HG03342 (cell line): ENCODE measurements around the gene TRIM40.
"Not testable (repeated sequence)": the region's sequence is repeated elsewhere in the genome, so short reads cannot be mapped to it uniquely, and the experiment has no call there.

Experiments used
- ATAC-seq: cut with Tn5 transposase; IDR thresholded peaks from one replicate; pipeline ENCODE4 v1.9.1; 2021; ENCODE audit warnings: mild to moderate bottlenecking, moderate library complexity; ENCODE audit not compliant: unreplicated experiment

TRIM40 gene

GRCh38 chr6:30162265-30163089, 26.5 kb downstream of the TRIM40 start:
- no peak for ATAC-seq

- ATAC-seq, result no peak
Measured at GRCh38 chr6:30163090-30163917, 27.4 kb downstream of the TRIM40 start, which contains the start of gene TRIM15. Gene TRIM15, plus strand, starts transcription at chr6:30163546. Its CDS starts 139 bp downstream, at chr6:30163685.

- ATAC-seq, result no peak
Measured at GRCh38 chr6:30163918-30164654, 28.1 kb downstream of the TRIM40 start.

- ATAC-seq, result no peak
Measured at GRCh38 chr6:30164714-30165113, 28.8 kb downstream of the TRIM40 start.

GRCh38 chr6:30165238-30165637, 29.3 kb downstream of the TRIM40 start:
- not testable (repeated sequence) for ATAC-seq

GRCh38 chr6:30167101-30167500, 31.2 kb downstream of the TRIM40 start:
- ATAC-seq, result no peak

DNA sequence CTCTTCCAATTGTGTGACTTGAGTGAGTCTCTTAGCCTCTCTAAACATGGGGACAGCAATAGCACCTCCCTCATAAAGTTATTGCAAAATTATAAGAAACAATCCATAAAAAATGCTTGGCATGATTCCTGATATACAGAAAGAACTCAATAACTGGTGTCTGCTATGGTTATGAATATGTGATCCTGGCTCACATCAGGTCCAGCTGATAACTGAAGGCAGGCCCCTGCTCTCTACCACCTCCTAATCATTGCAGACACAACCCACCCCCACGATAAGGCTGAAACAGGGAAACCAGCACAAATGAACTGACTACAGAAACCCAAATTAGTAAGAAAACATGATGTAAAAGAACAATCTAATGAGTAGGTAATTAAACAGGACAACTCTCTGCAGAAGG, 32.8 kb downstream of the TRIM40 start:
- ATAC-seq, result no peak

DNA sequence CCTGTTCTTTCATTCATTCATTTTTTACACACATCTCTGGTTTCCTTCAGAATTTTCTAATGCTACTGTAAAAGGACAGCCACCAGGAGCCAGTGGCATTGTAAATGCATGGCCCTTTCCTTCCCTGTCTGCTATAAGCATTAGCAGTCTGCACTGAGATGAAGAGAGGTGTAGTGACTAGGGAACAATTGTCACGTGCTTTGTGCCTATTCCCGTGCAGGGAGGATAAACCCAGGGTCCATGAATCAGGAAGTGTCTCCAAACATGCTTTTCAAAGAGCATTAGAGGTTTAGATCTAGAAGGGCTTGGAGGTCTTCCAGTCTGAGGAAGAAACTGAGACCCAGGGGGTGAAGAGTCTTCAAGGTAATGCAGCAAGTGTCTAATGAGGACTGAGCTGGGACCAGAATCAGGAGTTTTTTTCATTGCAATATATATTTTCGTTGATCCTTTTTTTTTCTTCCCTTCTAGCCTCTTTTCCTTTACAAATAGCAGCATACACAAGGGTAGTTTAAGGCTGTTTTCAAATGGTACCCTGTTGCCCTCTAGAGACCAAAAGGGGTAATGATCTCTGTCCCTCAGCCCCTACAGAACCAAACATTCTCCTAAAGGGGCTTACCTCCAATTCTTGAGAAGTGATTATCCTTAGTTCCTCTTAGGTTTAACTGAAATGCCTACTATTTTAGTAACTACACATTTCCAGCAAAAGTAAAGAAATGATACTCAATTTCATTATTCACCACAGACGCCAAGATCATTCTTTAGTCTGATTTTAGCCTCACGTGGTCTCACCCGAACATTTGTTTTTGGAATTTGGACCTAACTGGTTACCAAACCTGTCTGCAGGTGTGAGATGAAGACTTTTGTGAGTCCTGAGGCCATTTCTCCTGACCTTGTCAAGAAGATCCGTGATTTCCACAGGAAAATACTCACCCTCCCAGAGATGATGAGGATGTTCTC, 34.0 kb downstream of the TRIM40 start:
- ATAC-seq, result no peak

GRCh38 chr6:30171677-30172471, 35.9 kb downstream of the TRIM40 start:
- ATAC-seq, result no peak

DNA sequence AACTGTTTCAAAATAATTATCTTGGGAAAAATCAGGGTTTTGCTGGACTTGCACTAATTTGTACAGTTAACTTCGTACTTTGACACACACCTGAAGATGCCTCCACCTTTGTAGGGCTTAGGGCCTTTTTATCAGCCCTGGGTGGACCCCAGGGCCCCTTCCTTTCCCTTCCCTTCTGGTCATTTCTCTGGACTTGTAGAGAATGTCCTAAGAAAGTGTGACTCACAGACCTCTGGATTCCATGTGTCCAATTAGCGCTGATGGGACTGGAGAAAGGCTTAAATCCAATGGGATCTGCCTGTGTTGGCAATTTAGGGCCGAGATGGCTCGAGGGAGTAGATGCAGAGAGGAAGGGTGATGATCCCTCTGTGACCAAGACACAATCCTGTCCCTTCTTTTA, 36.7 kb downstream of the TRIM40 start:
- no peak for ATAC-seq

DNA sequence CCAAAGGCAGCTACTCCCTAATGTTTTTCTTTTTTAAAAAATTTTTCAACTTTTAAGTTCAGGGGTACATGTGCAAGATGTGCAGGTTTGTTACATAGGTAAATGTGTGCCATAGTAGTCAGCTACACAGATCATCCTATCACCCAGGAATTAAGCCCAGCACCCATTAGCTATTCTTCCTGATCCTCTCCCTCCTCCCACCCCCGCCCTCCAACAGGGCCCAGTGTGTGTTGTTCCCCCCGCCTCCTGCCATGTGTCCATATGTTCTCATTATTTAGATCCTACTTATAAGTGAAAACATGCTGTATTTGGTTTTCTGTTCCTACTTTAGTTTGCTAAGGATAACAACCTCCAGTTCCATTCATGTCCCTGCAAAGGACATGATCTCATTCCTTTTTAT, 39.8 kb downstream of the TRIM40 start:
- no peak for ATAC-seq

DNA sequence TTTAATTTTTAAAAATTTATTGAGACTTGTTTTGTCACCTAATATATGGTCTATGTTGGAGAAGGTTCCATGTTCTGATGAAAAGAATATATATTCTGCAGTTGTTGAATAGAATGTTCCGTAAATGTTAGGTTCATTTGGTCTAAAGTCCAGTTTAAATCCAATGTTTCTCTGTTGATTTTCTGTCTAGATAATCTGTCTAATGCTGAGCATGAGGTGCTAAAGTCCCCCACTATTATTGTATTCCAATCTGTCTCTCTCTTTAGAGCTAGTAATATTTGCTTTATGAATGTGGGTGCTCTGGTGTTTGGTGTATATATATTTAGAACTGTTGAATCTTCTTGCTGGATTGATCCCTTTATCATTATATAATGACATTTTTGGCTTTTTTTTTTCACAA, 42.9 kb downstream of the TRIM40 start:
- no peak for ATAC-seq

GRCh38 chr6:30180145-30180544, 44.2 kb downstream of the TRIM40 start:
- no peak for ATAC-seq

GRCh38 chr6:30184417-30185031, 48.6 kb downstream of the TRIM40 start:
- no peak for ATAC-seq

DNA sequence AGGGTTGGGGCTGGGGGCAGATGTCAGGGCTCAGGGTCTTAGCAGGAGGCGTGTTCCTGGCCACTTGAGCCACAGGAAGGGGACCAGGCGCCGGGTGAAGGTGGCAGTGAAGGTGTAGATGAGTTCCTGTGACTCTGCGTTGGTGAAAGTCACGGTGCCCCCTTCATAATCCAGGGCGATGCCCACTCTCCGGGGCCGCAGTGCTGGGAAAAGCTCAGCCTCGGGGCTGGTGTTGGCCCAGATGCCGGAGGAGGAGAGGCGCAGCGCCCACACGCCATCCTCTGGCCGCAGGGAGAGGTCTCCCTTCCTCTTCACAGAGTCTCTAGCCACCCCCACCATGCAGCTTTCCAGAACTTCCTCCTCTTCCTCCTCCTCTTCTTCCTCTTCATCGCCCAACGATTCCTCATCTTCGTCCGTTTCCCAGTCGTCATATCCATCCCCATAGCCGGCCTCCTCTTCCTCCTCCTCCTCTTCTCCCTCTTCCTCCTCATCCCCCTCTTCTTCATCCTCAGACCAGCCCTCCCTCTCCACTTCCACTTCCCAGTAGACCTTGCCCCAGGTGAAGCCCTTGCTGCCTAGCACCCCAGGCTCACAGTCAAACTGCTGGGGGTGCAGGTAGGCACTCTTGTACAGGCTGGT, 50.0 kb downstream of the TRIM40 start:
- ATAC-seq, result no peak

GRCh38 chr6:30188541-30188940, 52.6 kb downstream of the TRIM40 start:
- no peak for ATAC-seq

- no peak for ATAC-seq
Measured at GRCh38 chr6:30192076-30192475, 56.1 kb downstream of the TRIM40 start.
